Pons (tissue), 1 donor: ENCODE data around the gene GPHA2.
"Not testable (repeated sequence)": the region's sequence is repeated elsewhere in the genome, so short reads cannot be mapped to it uniquely, and the experiment has no call there.

Source experiments
- DNase-seq: peaks from one replicate; pipeline ENCODE4 v3.0.0-alpha.2; 2016; ENCODE audit warnings: low spot score

Gene GPHA2

DNA sequence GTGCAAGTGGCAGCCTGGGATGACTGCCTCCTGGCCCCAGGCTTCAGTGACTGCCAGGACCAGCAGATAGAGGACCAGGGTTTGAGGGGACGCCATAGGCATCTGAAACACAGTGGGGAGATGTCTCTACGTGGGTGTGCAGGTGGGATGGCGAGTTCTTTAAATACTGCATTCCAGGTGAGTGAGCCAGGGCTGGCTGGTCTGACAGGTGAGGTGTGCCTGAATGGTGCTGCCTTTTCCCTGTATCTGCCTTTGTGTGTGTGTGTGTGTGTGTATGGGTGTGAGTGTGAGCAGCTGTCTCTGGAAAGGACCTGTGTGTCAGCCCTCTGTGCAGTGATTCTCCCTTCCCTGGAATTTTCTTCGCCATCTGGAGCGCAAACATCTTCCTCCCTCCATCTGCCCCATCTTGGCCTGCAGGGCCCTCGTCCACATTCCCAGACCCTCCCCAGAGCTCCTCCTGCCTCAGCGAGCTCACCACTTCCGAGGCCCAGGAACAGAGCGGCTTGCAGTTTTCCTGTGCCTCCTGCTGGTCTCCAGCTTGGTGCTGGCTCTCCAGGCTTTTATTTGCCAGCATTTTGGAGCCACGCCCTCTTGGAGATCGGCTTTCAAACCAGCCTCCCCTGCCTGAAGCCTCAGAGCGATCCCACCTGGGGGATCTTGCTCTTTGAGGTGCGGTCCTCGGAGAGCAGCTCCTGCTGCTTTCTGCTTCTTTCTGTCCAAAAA is at the start of gene GPHA2:
Gene GPHA2 (minus strand): TSS at position 535 of the 723 bp plus-strand sequence. CDS start 433 bp downstream, at position 102.
- DNase-seq = no peak

DNA sequence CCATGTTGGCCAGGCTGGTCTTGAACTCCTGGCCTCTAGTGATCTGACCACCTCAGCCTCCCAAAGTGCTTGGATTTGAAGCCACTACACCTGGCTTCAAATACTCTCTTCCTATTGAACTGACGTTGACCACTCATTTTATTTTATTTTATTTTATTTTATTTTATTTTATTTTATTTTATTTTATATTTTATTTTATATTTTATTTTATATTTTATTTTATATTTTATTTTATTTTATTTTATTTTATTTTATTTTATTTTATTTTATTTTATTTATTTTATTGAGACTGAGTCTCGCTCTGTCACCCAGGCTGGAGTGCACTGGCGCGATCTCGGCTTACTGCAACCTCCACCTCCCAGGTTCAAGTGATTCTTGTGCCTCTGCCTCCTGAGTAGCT is 47.6 kb upstream of the GPHA2 start:
- DNase-seq = not testable (repeated sequence)

DNA sequence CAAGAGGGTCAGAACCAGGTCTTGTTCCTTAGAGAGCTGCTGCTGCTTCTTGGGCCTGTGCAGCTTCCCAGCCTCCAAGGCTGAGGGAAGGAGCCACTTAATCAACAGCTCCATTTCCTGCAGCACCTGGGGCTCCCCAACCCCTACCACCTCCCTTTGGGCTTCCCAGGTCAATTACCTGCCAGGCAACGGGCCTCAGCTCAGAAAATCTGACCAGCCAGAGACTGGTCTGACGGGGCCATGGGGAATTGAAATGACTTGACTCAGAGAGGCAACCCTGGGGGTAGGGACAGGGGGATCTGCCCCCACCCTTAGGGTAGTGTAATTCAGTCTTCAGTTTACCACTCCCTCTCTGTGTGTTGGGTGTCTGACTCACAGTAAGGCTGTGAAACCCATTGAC is 41.0 kb upstream of the GPHA2 start:
- no peak for DNase-seq

- DNase-seq = no peak
Measured at GRCh38 chr11:64974124-64974523, 38.4 kb upstream of the GPHA2 start.

GRCh38 chr11:64971421-64972233 is 35.9 kb upstream of the GPHA2 start, which contains the start of gene MAJIN:
Gene MAJIN, minus strand, starts transcription at chr11:64972108. Its CDS starts 12,703 bp downstream, at chr11:64959405.
- peak; percentile 67 for DNase-seq

DNA sequence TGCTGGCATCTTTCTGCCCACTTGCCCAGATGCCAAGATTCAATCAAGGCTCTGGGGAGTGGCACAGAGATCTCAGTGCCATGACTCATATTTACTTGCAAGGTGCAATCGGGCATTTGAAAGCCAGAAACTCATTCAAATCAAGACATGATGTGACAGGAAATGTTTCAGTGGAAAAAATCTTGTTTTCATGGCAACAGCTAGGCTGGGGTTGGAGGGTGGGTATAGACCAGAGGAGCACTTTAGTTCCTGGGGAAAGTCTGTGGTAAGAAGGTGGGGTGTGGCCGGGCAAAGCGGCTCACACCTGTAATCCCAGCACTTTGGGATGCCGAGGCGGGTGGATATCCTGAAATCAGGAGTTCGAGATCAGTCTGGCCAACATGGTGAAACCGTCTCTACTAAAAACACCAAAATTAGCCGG is 35.0 kb upstream of the GPHA2 start:
- DNase-seq = no peak

GRCh38 chr11:64969209-64969608 is 33.5 kb upstream of the GPHA2 start:
- DNase-seq = no peak

- DNase-seq = no peak
Measured at GRCh38 chr11:64967375-64967774, 31.7 kb upstream of the GPHA2 start.

GRCh38 chr11:64963072-64963631 is 27.5 kb upstream of the GPHA2 start:
- no peak for DNase-seq

DNA sequence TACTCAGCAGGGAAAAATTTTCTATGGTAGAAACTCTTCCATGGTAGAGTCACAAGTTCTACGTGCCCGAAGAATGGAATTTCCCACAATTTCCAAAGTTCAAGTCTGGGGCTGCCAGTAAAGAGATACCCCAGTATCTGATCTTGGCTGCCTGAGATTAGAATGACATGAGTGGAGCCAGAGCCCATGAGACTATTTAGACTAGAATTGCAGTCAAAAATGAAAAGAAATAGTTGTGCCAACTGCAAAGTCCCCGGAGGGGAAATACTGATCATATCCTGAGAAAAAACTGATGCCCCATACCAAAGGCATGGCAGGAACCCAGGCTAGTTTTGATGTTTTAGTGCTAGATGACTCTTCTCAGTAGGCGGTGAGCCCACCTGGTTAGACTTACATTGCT is 25.0 kb upstream of the GPHA2 start:
- DNase-seq = no peak

GRCh38 chr11:64959498-64959897 is 23.8 kb upstream of the GPHA2 start:
- DNase-seq = no peak

- DNase-seq = no peak
Measured at GRCh38 chr11:64954201-64954600, 18.5 kb upstream of the GPHA2 start.

DNA sequence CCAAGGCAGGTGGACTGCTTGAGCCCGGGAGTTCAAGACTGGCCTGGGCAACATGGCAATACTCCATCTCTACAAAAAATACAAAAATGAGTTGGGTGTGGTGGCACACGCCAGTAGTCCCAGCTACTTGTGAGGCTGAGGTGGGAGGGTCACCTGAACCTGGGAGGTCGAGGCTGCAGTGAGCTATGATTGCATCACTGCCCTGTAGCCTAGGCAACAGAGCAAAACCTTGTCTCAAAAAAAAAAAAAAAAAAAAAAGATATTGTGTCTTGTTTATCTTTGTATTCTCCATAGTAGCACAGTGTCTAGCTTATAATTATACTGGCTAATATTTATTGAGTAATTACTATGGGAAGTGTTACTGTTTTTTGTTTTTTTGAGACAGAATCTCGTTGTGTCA is 15.8 kb upstream of the GPHA2 start:
- DNase-seq = no peak

DNA sequence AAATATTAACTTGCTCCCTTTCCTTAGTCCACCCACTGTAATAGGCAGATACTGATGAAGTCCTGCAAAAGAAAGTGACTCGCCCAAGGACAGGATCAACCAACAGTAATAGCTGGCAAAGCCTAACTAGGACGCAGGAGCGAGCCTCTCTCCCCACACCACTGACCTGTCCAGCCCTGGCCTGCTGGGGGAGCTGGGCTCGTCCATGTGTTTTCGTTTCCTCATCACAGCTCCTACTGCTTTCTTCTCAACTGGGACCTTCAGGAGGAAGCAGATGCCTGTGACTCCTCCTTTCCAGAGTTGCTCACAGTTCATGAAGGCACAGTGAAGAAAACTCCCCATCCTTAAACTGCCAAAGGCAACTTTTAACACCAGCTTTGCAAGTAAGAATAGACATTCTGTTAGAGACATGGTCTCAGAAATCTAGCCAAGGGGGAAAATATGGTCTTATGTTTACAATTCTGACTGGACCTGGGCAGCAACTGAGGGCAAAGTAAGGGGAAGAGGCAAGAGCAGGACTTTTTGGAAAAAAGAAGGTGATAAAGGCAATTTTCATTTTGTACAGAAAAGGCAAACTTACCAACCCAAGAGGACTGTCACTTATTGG is 11.6 kb upstream of the GPHA2 start:
- no peak for DNase-seq

- no peak for DNase-seq
Measured at GRCh38 chr11:64936539-64936938, 846 bp upstream of the GPHA2 start.

- no peak for DNase-seq
Measured at GRCh38 chr11:64934682-64935358, 873 bp downstream of the GPHA2 start.

DNA sequence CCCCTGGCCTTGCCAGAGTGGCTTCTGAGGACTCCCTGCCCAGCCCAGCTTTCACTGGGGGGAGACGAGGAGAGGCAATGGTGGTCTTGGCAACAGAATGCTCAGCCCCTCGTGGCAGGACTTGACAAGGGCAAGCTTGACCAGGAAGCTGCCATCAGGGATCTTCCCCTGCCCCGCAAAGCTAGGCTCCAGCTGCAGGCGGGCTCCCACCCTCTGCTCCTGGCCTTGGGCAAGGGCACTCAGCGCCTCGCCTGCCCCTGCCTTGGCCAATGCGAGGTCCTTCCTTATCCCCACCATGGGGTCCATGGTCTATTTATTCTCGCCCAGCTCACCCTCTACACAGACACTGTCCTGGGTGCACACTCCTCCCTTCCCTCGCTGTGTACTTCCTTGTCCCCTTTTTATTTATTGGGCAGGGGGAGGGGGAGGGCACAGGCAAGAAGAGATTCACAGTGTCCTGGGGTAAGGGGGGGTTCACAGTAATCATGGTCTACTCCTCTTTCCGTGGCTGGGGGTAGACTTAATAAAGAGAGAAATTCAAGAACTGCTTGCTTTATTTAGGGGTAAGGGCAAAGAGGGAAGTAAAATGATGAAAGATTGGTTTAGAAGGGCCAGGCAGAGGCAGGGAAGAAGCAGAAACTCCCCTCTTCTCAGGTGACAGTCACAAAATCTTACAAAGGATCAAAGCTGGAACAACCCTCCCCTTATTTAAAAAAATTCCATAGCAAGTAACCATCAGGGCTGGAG is 1.6 kb downstream of the GPHA2 start:
- DNase-seq = no peak

- DNase-seq = no peak
Measured at GRCh38 chr11:64933213-64933934, 2.3 kb downstream of the GPHA2 start.

- no peak for DNase-seq
Measured at GRCh38 chr11:64932324-64932723, 3.4 kb downstream of the GPHA2 start.

- no peak for DNase-seq
Measured at GRCh38 chr11:64931290-64931689, 4.4 kb downstream of the GPHA2 start.

DNA sequence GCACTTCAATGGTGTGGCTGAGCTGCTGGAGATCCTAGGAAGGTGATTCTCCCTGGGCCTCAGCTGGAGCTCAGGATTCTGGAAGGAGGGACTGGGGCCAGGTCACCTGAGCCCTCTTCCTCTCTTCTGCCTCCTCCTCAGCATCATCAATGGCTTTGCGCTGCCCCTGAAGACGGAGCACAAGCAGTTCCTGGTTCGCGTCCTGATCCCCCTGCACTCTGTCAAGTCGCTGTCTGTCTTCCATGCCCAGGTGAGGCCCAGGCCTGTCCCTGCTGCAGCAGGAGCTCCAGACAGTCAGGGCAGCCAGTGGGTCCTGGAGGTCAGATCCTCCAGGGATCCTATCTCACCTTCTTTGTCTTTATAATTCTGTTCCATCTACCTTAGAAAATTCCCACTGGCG is 5.4 kb downstream of the GPHA2 start:
- DNase-seq = no peak
